ENCODE measurements around the gene ZNF385B. TPM values are rescaled to one million over a fixed set of nuclear protein-coding genes. Genes with fewer than 3 reads are reported as not detected.

The ZNF385B gene
- total RNA-seq, 1 experiment from 2014 or later = 9.3 TPM

DNA sequence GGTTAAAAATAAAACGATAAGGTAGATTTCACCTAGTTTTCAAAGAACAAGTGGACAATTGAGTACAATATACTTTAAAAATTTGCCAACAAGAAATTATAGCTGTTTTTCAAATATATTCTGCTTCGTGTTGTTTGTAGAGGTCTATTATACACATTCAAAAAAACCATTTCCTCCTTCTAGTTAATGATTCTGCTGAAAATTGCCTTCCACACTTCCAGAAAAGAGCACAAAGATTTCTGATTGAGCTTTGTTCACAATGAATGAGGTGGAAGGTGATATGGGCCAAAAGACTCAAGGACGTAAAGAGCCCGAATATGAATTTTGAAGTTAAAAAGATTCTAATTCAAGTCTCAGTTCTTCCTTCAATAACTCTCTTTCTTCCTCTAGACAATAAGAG is 319.8 kb downstream of the ZNF385B start:
- Histone ChIP-seq H3K4me2 (ENCODE audit: low read length) (no peak overlapping the region), H3K9ac (ENCODE audit: low read length) (no peak overlapping the region), H3K27ac (ENCODE audit: low read depth, low read length) (no peak overlapping the region), H3K79me2 (ENCODE audit: insufficient read depth, low read length) (no peaks in the 10 kb centered on the region), H3K4me1 (ENCODE audit: control insufficient read depth in 1 of 2, insufficient read depth in 2 of 2, low read length in 2 of 2) (no peaks in the 10 kb centered on the region), H3K36me3 (ENCODE audit: control insufficient read depth in 1 of 2, insufficient read depth in 2 of 2, low read length in 2 of 2) (no peaks in the 10 kb centered on the region; a peak in 1 of 4 replicates), H3K4me3 (replicated peaks in 1 of 2; ENCODE audit: low read depth in 1 of 2, low read length in 2 of 2) (no peak overlapping the region), H4K20me1 (ENCODE audit: insufficient read depth) (no peaks in the 10 kb centered on the region), H2AFZ (ENCODE audit: low read depth, low read length, poor library complexity, severe bottlenecking) (no peak overlapping the region), H3K9me3 (ENCODE audit: control insufficient read depth in 1 of 2, insufficient read depth in 1 of 2, low read depth in 1 of 2, low read length in 2 of 2) (no peaks in the 10 kb centered on the region), H3K27me3 (ENCODE audit: insufficient read depth, low read length) (no peaks in the 10 kb centered on the region), H3K9me2 (ENCODE audit: insufficient read depth) (no peaks in the 10 kb centered on the region)
- DNase-seq (ENCODE audit: low read depth, low spot score) = no peak
- ChIA-PET RAD21 (ENCODE audit: low non-redundant PET in 1 of 2, low total read pairs in 2 of 2, uncharacterized antibody in 2 of 2, unreplicated experiment in 2 of 2) (no interaction called here), POLR2A (no interaction called here), CTCF (no interaction called here)
- no TSS peak for BruUV-seq (replicated peaks)
- intact Hi-C loops (cut with micrococcal nuclease) = no loop called here
- no peak for TF ChIP-seq POLR2AphosphoS5 (IDR thresholded peaks at IDR 0.05; ENCODE audit: low read depth, low read length)
- TF ChIP-seq TCF7L2 (IDR thresholded peaks at IDR 0.05; ENCODE audit: borderline replicate concordance, extremely low read depth, insufficient read depth, insufficient read length) = no peak
- no peak for TF ChIP-seq POLR2A (IDR thresholded peaks at IDR 0.05; ENCODE audit: borderline replicate concordance, extremely low read depth, insufficient read depth, insufficient read length)
- TF ChIP-seq CBX3 (IDR thresholded peaks at IDR 0.05; ENCODE audit: low read depth) = no peak
- no peak for TF ChIP-seq SRF (IDR thresholded peaks at IDR 0.05; ENCODE audit: low read depth)
- no peak for TF ChIP-seq SP1 (IDR thresholded peaks at IDR 0.05; ENCODE audit: low read depth)
- TF ChIP-seq, protein P1, sequence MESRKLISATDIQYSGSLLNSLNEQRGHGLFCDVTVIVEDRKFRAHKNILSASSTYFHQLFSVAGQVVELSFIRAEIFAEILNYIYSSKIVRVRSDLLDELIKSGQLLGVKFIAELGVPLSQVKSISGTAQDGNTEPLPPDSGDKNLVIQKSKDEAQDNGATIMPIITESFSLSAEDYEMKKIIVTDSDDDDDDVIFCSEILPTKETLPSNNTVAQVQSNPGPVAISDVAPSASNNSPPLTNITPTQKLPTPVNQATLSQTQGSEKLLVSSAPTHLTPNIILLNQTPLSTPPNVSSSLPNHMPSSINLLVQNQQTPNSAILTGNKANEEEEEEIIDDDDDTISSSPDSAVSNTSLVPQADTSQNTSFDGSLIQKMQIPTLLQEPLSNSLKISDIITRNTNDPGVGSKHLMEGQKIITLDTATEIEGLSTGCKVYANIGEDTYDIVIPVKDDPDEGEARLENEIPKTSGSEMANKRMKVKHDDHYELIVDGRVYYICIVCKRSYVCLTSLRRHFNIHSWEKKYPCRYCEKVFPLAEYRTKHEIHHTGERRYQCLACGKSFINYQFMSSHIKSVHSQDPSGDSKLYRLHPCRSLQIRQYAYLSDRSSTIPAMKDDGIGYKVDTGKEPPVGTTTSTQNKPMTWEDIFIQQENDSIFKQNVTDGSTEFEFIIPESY (IDR thresholded peaks at IDR 0.05; ENCODE audit: extremely low read depth, insufficient replicate concordance, low read length) = no peak
- TF ChIP-seq, protein P2, sequence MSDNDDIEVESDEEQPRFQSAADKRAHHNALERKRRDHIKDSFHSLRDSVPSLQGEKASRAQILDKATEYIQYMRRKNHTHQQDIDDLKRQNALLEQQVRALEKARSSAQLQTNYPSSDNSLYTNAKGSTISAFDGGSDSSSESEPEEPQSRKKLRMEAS (IDR thresholded peaks at IDR 0.05) = no peak
- no peak for TF ChIP-seq EZH2phosphoT487 (IDR thresholded peaks at IDR 0.05; ENCODE audit: borderline replicate concordance)
- no peak for TF ChIP-seq ZNF274 (IDR thresholded peaks at IDR 0.05; ENCODE audit: low read depth, low read length)
- no peak for TF ChIP-seq JUND (IDR thresholded peaks at IDR 0.05)
- no peak for ATAC-seq

Measured in HCT116 (cell line).